GM12873 (cell line): ENCODE results near the gene WDPCP.

Experiments used
- CTCF ChIP-seq: IDR thresholded peaks from 2 replicates; pipeline ENCODE4 v1.5.1; 2012; ENCODE audit warnings: low read depth, mild to moderate bottlenecking, moderate library complexity, low read length, control low read depth; ENCODE audit not compliant: insufficient read depth; ENCODE audit errors: missing control alignments

The WDPCP gene

DNA sequence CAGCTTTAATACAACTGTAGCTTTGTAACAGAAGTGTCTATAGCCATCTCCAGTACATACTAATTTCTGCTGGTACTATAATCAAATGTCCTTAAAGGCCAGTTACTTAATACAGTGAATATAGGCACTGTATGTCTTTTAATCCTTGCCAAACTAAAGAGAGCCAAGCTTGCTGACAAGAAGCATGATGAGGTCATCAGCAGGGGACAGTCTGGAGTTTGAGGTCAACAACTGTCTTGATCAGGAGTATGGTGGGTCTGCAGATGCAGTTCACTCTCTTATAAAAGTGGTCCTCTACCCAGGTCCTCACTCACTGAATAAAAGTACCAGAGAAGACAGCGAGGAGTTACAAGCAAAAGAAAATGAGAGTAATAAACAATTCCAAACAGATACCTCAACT, 219.1 kb downstream of the WDPCP start:
- no peak for TF ChIP-seq CTCF

GRCh38 chr2:63364866-63365265, 223.4 kb downstream of the WDPCP start:
- TF ChIP-seq CTCF: no peak

DNA sequence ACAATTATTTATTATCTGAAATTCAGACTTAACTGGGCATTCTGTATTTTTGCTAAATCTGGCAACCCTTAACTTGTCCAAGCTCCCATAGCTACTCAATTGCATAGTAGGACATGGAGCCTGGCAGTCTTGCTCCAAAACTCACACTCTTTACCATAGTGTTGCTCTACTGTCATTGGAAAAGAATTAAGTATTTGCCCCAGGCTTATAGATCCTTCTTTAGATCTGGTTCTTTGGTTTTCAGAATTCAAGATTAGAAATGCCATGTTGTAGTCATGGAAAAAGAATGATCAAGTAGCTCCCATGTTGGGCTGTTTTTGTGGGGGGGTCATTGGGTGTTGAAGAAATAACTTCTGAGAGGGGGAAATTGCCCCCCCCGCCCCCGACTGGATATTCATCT, 240.9 kb downstream of the WDPCP start:
- no peak for TF ChIP-seq CTCF

- no peak for TF ChIP-seq CTCF
Observed at GRCh38 chr2:63346411-63346810, 241.9 kb downstream of the WDPCP start.

DNA sequence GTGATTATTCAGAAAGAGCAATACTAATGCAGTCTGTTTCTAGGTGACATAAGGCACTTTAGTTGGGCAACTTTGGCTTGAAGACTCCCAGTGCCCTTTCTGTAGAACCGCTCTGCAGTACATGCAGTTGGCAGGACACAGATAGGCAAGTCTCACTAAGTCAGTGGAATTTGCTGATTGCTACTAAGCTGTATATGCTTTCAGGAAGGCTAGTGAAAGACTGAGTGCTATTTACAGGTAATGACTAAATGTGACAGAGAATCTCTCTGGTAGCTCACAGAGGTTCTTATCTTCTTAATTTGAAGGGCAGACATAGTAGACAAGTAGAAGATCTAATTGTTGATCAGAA, 243.0 kb downstream of the WDPCP start:
- TF ChIP-seq CTCF: no peak

DNA sequence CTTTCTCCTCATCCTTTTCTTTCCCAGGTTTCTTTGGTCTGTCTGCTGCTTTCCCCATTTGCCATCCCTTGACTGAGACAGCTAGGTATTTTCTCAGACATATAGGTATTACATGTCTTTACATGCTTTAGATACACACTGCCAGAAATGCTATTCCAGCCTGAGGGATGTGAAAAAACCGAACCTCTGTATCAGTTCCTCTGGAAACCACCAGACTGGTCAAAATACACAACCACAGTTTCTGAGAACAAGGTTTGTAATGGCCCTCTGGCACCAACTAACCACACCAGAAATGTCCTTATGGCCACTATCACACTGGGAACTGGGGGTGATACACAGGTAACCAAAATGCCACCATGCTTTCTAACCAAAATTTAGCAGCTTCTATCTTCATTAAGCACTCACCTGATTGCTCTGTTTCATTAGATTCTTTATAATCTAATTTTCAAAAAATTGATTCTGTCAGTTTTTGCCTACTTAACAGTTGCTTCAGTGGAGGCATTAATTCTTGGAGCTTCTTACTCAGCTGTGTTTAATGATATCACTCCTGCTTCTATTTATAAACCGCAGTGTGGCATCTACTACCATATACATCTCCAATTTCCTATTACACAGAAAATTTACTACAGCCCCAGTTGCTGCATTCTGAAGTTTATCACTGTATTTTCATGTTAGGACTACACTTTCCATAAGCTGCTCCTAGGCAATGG, 243.5 kb downstream of the WDPCP start:
- TF ChIP-seq CTCF: no peak

GRCh38 chr2:63343397-63344109, 244.7 kb downstream of the WDPCP start:
- TF ChIP-seq CTCF: no peak
